Gastroesophageal sphincter (tissue), 3 donors: ENCODE measurements around the gene ZNF385B.

Experiments
- CTCF ChIP-seq, 4 experiments: fragments of 200-600 bp in 2 of 4; fragments of 450-650 bp in 2 of 4; sonication (generic) in 1 of 4; IDR thresholded peaks; one replicate each; pipeline ENCODE4 v1.5.1; 2017 to 2019; ENCODE audit warnings: antibody characterized with exemption in 4 of 4, mild to moderate bottlenecking in 2 of 4, moderate library complexity in 2 of 4
- POLR2A ChIP-seq, 2 donors: fragments of 450-650 bp; IDR thresholded peaks; one replicate each; pipeline ENCODE4 v1.6.1; 2017; ENCODE audit warnings: antibody characterized with exemption in 2 of 2, mild to moderate bottlenecking in 2 of 2, moderate library complexity in 1 of 2
- POLR2AphosphoS5 ChIP-seq: sonication (generic); formaldehyde crosslinking; IDR thresholded peaks from one replicate; pipeline ENCODE4 v1.6.1; 2017; ENCODE audit warnings: antibody characterized with exemption

DNA sequence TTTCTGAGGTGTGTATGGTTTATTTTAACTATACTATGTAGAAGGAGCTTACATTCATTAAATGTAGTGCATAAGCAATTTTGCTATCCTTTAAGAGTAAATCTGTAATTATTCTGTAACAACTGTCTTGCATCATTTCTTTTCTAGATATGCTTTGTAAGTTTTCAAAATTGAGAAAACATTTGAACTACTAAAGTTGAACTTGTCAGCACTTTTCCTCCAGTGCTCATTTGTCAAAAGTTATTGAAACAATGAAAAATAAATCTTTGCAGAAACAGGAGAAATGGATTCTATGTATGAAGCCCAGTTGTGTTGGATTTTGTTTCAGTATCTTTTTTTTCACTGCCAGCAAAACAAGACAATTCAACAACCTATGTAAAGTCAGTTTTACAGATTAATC lies 14.5 kb upstream of the ZNF385B start:
- TF ChIP-seq CTCF (IDR thresholded peaks at IDR 0.05) (no peak), POLR2A (IDR thresholded peaks at IDR 0.05) (no peak), POLR2AphosphoS5 (no peak)
